ENCODE measurements around the gene SPEN.

SPEN gene

DNA sequence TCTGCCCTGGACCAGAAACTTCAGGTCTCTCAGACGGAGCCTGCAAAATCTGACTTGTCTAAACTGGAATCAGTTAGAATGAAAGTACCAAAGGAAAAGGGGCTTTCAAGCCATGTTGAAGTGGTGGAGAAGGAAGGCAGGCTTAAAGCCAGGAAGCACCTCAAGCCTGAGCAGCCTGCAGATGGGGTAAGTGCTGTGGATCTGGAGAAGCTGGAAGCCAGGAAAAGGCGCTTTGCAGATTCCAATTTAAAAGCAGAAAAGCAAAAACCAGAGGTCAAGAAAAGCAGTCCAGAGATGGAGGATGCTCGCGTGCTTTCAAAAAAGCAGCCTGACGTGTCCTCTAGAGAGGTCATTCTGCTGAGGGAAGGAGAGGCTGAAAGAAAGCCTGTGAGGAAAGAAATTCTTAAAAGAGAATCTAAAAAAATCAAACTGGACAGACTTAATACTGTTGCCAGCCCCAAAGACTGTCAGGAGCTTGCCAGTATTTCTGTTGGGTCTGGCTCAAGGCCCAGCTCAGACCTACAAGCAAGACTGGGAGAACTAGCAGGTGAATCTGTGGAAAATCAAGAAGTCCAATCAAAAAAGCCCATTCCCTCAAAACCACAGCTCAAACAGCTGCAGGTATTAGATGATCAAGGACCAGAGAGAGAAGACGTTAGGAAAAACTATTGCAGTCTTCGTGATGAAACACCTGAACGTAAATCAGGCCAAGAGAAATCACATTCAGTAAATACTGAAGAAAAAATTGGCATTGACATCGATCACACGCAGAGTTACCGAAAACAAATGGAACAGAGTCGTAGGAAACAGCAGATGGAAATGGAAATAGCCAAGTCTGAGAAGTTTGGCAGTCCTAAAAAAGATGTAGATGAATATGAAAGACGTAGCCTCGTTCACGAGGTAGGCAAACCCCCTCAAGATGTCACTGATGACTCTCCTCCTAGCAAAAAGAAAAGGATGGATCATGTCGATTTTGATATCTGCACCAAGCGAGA, 81.8 kb downstream of the SPEN start:
- no peak for TF ChIP-seq JUND (IDR thresholded peaks at IDR 0.05; ENCODE audit: low read depth)
- in situ Hi-C loops (cut with HindIII; ENCODE audit: low pct_unique_long_range_greater_than_20kb, low sequenced_read_pairs) = no loop called here
- DNase-seq (ENCODE audit: low read depth in 1 of 2, low spot score in 1 of 2) = no peak

DNA sequence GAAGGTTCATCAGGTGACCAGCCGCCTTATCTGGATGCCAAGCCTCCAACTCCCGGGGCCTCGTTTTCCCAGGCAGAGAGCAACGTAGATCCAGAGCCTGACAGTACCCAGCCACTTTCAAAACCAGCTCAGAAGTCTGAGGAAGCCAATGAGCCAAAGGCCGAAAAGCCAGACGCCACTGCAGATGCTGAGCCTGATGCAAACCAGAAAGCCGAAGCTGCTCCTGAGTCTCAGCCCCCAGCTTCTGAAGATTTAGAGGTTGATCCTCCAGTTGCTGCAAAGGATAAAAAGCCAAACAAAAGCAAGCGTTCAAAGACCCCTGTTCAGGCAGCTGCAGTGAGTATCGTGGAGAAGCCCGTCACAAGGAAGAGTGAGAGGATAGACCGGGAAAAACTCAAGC, 83.9 kb downstream of the SPEN start:
- no peak for TF ChIP-seq JUND (IDR thresholded peaks at IDR 0.05; ENCODE audit: low read depth)
- DNase-seq (ENCODE audit: low read depth in 1 of 2, low spot score in 1 of 2) = no peak
- in situ Hi-C loops (cut with HindIII; ENCODE audit: low pct_unique_long_range_greater_than_20kb, low sequenced_read_pairs) = no loop called here

DNA sequence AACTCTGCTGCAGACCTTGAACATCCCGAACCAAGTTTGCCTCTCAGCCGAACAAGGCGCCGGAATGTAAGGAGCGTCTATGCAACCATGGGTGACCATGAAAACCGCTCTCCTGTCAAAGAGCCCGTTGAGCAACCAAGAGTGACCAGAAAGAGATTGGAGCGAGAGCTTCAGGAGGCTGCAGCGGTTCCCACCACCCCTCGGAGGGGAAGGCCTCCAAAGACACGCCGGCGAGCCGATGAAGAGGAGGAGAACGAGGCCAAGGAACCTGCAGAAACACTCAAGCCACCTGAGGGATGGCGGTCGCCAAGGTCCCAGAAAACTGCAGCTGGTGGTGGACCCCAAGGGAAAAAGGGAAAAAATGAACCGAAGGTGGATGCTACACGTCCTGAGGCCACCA, 84.4 kb downstream of the SPEN start:
- in situ Hi-C loops (cut with HindIII; ENCODE audit: low pct_unique_long_range_greater_than_20kb, low sequenced_read_pairs) = no loop called here
- DNase-seq (ENCODE audit: low read depth in 1 of 2, low spot score in 1 of 2) = no peak
- TF ChIP-seq JUND (IDR thresholded peaks at IDR 0.05; ENCODE audit: low read depth) = no peak

DNA sequence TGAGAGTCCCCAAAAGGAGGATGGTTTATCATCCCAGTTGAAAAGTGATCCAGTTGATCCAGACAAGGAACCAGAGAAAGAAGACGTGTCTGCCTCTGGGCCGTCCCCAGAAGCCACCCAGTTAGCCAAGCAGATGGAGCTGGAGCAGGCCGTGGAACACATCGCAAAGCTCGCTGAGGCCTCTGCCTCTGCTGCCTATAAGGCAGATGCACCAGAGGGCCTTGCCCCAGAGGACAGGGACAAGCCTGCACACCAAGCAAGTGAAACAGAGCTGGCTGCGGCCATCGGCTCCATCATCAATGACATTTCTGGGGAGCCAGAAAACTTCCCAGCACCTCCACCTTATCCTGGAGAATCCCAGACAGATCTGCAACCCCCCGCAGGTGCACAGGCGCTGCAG, 85.1 kb downstream of the SPEN start:
- in situ Hi-C loops (cut with HindIII; ENCODE audit: low pct_unique_long_range_greater_than_20kb, low sequenced_read_pairs) = no loop called here
- DNase-seq (ENCODE audit: low read depth in 1 of 2, low spot score in 1 of 2) = no peak
- TF ChIP-seq JUND (IDR thresholded peaks at IDR 0.05; ENCODE audit: low read depth) = no peak

DNA sequence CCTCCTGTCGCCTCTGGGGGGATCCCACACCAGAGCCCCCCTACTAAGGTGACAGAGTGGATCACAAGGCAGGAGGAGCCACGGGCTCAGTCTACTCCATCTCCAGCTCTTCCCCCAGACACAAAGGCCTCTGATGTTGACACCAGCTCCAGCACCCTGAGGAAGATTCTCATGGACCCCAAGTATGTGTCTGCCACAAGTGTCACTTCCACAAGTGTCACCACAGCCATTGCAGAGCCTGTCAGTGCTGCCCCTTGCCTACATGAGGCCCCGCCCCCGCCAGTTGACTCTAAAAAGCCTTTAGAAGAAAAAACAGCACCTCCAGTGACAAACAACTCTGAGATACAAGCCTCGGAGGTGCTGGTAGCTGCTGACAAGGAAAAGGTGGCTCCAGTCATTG, 86.2 kb downstream of the SPEN start:
- DNase-seq (ENCODE audit: low read depth in 1 of 2, low spot score in 1 of 2) = no peak

DNA sequence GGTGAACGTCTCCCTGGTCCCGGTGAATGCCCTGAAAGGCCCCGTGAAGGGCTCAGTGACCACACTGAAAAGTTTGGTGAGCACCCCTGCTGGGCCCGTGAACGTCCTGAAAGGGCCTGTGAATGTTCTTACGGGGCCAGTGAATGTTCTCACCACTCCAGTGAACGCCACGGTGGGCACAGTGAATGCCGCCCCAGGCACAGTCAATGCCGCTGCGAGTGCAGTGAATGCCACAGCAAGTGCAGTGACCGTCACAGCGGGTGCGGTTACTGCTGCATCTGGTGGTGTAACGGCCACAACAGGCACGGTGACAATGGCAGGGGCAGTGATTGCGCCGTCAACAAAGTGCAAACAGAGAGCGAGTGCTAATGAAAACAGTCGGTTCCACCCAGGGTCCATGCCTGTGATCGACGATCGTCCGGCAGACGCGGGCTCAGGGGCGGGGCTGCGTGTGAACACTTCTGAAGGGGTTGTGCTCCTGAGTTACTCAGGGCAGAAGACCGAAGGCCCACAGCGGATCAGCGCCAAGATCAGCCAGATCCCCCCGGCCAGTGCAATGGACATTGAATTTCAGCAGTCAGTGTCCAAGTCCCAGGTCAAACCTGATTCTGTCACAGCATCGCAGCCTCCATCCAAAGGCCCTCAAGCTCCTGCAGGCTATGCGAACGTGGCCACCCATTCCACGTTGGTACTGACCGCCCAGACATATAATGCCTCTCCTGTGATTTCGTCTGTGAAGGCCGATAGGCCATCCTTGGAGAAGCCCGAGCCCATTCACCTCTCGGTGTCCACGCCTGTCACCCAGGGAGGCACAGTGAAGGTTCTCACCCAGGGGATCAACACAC, 86.9 kb downstream of the SPEN start:
- no peak for TF ChIP-seq JUND (IDR thresholded peaks at IDR 0.05; ENCODE audit: low read depth)
- no peak for DNase-seq (ENCODE audit: low read depth in 1 of 2, low spot score in 1 of 2)
- in situ Hi-C loops (cut with HindIII; ENCODE audit: low pct_unique_long_range_greater_than_20kb, low sequenced_read_pairs) = no loop called here

More for the DNA sequence above, 86.2 kb downstream of the SPEN start:
- no peak for TF ChIP-seq JUND (IDR thresholded peaks at IDR 0.05; ENCODE audit: low read depth)
- in situ Hi-C loops (cut with HindIII; ENCODE audit: low pct_unique_long_range_greater_than_20kb, low sequenced_read_pairs) = no loop called here

DNA sequence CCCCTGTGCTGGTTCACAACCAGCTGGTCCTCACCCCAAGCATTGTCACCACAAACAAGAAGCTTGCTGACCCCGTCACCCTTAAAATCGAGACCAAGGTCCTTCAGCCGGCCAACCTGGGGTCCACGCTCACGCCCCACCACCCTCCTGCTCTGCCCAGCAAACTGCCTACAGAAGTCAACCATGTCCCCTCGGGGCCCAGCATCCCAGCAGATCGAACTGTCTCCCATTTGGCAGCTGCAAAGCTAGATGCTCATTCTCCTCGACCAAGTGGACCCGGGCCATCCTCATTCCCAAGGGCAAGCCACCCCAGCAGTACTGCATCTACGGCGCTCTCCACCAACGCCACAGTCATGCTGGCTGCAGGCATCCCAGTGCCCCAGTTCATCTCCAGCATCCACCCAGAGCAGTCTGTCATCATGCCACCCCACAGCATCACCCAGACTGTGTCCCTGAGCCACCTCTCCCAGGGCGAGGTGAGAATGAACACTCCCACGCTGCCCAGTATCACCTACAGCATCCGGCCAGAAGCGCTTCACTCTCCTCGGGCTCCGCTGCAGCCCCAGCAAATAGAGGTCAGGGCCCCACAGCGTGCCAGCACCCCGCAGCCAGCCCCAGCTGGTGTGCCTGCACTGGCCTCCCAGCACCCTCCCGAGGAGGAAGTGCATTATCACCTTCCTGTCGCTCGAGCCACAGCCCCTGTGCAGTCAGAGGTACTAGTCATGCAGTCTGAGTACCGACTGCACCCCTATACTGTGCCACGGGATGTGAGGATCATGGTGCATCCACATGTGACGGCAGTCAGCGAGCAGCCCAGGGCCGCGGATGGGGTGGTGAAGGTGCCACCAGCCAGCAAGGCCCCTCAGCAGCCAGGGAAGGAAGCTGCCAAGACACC, 87.8 kb downstream of the SPEN start:
- in situ Hi-C loops (cut with HindIII; ENCODE audit: low pct_unique_long_range_greater_than_20kb, low sequenced_read_pairs) = no loop called here
- no peak for TF ChIP-seq JUND (IDR thresholded peaks at IDR 0.05; ENCODE audit: low read depth)
- no peak for DNase-seq (ENCODE audit: low read depth in 1 of 2, low spot score in 1 of 2)

DNA sequence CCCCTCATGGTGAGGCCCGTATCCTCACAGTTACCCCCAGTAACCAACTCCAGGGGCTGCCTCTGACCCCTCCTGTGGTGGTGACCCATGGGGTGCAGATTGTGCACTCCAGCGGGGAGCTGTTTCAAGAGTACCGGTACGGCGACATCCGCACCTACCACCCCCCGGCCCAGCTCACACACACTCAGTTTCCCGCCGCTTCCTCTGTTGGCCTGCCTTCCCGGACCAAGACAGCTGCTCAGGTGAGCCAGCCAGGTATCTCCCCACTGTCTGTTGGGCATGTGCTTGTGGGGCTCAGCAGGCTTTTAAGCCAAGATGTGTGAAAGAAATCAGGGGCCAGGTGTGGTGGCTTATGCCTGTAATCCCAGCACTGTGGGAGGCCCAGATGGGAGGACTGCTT, 88.5 kb downstream of the SPEN start:
- TF ChIP-seq JUND (IDR thresholded peaks at IDR 0.05; ENCODE audit: low read depth) = no peak

DNA sequence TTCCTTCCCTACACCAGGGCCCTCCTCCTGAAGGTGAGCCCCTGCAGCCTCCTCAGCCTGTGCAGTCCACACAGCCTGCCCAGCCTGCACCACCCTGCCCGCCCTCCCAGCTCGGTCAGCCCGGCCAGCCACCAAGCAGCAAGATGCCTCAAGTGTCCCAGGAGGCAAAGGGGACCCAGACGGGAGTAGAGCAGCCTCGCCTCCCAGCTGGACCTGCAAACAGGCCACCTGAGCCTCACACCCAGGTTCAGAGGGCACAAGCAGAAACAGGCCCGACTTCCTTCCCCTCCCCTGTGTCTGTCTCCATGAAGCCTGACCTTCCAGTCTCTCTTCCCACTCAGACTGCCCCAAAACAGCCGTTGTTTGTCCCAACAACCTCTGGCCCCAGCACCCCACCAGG, 89.6 kb downstream of the SPEN start:
- TF ChIP-seq JUND (IDR thresholded peaks at IDR 0.05; ENCODE audit: low read depth) = no peak
- DNase-seq (ENCODE audit: low read depth in 1 of 2, low spot score in 1 of 2) = no peak
- in situ Hi-C loops (cut with HindIII; ENCODE audit: low pct_unique_long_range_greater_than_20kb, low sequenced_read_pairs) = no loop called here

More for the DNA sequence above, 88.5 kb downstream of the SPEN start:
- in situ Hi-C loops (cut with HindIII; ENCODE audit: low pct_unique_long_range_greater_than_20kb, low sequenced_read_pairs) = no loop called here
- DNase-seq (ENCODE audit: low read depth in 1 of 2, low spot score in 1 of 2) = no peak

DNA sequence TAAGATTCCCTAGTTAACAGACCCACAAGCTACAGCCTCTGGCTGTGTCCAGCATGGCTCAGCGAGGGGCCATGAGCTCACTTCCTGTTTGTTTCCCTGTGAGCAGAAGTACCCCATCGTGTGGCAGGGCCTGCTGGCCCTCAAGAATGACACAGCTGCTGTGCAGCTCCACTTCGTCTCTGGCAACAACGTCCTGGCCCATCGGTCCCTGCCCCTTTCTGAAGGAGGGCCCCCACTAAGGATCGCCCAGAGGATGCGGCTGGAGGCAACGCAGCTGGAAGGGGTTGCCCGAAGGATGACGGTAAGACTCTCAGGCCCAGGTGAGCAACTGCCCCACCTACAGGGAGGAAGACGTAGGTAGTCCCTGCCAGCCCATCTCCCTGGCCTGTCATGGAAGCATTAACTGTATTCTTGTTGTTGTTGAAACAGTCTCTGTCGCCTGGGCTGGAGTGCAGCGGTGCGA, 90.2 kb downstream of the SPEN start:
- TF ChIP-seq JUND (IDR thresholded peaks at IDR 0.05; ENCODE audit: low read depth) = no peak
- in situ Hi-C loops (cut with HindIII; ENCODE audit: low pct_unique_long_range_greater_than_20kb, low sequenced_read_pairs) = no loop called here
- DNase-seq (ENCODE audit: low read depth in 1 of 2, low spot score in 1 of 2) = peak in 1 of 2 experiments; percentile 32

DNA sequence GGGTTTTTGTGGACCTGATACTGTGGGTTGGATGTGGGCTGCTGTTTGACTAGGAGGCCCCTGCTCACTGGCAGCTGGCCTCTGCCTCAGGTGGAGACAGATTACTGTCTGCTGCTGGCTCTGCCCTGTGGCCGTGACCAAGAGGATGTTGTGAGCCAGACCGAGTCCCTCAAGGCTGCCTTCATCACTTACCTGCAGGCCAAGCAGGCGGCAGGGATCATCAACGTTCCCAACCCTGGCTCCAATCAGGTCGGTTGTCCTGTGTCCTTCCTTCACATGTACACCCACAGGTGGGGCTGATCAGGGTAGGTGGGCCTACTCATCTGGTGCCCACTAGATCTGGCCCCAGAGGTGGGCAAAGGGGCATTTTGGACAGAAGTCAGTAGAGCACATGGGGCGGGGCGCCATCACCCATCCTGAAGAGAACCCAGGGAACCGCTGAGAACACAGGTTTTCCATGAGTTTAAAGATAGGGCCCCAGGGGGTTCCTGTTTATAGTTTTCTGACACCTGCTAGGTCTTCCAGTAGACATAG, 91.2 kb downstream of the SPEN start:
- in situ Hi-C loops (cut with HindIII; ENCODE audit: low pct_unique_long_range_greater_than_20kb, low sequenced_read_pairs) = no loop called here
- TF ChIP-seq JUND (IDR thresholded peaks at IDR 0.05; ENCODE audit: low read depth) = no peak
- no peak for DNase-seq (ENCODE audit: low read depth in 1 of 2, low spot score in 1 of 2)
